Stimulated activated CD4-positive, alpha-beta T cell treated with anti-CD3 and anti-CD28 coated beads, TNF-alpha, amount 100 ng/mL, for 1 hour (primary cell): Measurements from ENCODE around the gene HMCN1.
"Not testable (repeated sequence)": the region's sequence is repeated elsewhere in the genome, so short reads cannot be mapped to it uniquely, and the experiment has no call there.

Experiments
- DNase-seq, 3 donors: peaks; one replicate each; pipeline ENCODE4 v3.0.0-alpha.2; 2020; ENCODE audit warnings: low read depth in 3 of 3, low spot score in 1 of 3

HMCN1 gene

DNA sequence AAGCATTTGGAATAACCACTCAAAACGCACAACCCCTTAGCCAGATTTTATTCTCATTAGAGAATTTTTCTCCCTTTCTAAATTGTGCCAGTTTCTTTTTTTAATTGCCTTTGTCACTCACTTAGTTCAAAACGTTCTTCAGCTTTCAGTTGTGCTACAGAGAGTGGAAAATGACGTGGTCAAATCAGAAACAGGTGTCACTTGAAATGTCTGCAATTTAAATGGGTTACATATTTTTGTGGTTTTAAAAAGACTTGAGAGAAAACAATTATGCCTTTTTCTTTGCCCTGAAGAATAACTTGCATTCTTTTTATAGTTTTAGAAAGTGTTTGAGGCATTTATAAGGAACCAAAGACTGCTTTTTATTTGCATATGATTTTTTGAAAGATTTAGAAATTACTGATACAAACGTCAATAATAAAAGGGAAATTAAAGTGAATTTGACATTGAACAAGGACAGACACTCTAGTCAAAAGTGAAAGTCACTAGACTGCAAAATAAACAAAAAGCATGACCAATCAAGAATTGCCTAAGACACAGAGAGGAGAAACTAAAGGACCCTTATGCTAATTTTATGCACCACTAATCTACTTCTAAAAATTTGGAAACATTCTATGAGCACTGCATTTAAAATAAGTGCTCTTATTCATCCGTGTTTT is 449.9 kb downstream of the HMCN1 start:
- no peak for DNase-seq

DNA sequence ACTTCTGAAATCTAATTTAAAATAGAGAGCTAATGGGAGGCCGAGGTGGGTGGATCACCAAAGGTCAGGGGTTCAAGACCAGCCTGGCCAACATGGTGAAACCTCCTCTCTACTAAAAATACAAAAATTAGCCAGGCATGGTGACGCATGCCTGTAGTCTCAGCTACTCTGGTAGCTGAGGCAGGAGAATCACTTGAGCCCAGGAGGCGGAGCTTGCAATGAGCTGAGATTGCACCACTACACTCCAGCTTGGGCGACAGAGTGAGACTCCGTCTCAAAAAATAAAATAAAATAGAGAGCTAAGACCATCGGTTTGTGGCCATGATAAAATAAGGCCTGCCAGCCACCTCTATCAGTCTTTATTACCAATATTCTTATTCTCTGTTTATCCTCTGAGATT is 452.1 kb downstream of the HMCN1 start:
- DNase-seq = not testable (repeated sequence)

DNA sequence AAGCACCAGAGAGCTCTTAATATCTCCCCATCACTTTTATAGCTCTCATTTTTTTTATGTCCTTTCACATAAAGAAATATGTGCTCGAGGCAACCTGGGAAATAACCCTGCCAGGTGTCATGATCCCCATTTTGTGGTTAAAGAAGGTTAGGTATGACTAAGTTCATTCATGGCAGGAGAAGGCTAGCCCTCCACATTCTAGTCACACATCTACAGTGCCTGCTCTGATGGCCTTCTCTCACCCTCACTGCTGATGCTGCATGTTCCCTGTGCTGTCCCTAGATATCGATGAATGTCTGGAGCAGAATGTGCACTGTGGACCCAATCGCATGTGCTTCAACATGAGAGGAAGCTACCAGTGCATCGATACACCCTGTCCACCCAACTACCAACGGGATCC is 453.4 kb downstream of the HMCN1 start:
- DNase-seq = no peak

DNA sequence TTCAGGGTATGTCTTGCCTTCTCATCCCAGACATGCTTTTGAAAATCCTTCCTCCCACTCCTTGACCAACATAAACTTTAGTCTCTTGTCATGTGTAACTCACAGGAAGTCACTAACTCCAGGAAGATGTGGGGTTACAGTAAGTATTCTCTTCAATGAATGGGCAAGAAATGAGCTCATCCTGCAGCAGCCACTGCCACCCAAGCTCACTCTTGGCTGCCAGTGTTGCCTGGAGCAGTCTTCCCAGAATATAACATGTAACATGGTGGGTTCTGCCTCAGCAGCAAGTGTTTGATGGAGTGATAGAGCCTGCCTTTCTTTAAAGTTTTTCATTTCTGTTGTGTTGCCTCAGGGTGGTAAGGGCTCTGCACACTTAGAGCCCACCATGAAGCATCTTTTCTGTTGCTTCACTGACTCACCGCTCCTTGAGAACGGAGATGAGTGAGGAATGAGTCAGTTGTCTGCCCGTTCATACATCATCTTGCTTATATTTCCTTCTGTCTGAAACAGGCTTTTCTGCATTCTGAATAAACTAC is 453.9 kb downstream of the HMCN1 start:
- DNase-seq = no peak

DNA sequence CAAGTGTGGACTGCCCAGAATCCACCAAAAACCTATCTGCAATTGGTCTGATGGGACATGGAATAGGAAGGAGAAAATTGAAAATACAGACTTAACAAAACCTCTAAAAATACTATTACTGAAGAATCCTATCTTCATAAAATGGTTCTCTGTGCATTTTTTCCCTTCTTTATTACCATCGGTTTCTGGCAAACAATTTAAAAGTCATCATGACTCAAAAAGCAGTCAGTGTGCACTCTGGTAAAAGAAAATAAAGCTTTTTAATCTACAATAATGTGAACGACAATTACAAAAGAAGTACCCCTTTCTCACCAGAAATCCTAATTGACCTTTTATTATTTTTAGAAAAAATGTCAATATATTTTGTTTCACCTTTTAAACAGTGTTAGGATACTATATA is 454.5 kb downstream of the HMCN1 start:
- no peak for DNase-seq

DNA sequence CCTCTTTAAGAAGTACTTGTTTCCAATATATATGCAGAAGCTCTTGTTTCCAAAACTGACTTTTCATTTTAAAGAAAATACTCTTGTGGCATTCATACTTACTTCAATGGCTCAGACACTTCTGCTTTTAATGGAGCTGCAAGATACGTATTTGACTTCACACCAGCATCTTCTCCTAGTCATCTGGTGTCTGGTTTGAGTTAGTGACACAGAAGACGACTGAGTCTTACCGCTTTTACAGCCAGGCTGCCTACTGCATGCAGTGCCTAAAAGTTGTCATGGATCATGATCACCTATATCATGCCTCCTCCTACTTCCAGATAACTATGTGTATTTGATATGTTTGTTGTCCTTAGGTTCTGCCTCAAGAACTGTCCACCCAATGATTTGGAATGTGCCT is 455.0 kb downstream of the HMCN1 start:
- no peak for DNase-seq

DNA sequence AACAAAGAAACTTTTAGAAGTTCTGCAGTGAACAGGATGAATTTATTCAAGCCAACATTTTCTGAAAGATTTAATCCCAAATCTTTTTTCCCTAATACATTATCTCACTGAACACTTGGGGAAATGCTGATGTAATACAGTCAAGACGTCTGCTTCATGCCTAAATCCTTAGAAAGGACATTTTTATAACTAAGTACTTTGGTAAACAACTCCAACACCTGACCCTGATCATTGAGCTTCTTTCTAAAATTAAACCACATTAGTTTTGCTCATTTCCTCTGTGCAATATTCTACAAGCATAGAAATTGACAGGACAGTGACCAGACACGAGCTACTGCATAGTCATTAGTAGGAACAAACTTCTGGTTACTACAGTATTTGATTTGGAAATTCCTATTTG is 457.3 kb downstream of the HMCN1 start:
- no peak for DNase-seq

DNA sequence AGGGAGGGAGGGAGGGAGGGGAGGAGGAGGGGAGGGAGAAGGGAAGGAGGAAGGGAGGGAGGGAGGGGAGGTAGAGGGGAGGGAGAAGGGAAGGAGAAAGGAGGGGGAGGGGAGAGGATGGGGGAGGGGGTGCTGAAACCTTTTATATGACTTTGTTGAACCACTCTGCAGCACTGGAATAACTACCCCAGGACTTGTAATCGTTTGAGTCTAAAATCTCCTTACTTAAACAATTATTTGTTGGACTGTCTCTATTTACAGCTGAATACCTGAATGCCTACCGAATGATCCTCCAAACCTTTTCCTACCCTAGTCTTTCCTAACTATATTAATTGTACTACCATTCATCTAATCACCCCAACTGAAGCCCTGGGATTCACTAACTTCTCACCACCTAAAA is 459.0 kb downstream of the HMCN1 start:
- DNase-seq = no peak

DNA sequence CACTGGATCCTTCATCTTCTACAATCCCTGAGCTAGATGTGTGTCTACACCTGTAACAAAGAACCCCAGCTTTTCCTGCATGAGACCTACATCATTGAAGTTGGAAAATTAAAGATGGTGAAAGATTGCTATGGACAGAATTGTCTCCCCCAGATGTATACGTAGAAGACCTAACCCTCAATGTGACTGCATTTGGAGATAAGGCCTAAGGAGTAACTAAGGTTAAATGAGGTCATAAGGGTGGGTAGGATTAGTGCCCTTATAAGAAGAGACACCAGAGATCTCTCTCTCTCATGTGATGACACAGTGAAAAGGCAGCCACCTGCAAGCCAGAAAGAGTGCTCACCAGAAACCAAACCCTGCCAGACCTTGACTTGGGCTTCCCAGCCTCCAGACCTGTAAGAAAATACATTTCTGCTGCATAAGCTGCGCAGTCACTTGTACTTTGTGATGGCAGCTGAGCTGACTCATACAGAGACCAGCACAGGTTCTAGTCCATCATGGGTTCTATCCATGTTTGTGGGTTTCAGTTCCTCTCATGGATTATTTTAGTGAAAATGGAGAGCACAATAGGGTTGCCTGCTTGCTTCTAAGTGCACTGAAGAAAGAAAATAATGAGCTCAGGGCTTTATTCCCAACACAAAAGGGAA is 460.0 kb downstream of the HMCN1 start:
- DNase-seq = no peak

DNA sequence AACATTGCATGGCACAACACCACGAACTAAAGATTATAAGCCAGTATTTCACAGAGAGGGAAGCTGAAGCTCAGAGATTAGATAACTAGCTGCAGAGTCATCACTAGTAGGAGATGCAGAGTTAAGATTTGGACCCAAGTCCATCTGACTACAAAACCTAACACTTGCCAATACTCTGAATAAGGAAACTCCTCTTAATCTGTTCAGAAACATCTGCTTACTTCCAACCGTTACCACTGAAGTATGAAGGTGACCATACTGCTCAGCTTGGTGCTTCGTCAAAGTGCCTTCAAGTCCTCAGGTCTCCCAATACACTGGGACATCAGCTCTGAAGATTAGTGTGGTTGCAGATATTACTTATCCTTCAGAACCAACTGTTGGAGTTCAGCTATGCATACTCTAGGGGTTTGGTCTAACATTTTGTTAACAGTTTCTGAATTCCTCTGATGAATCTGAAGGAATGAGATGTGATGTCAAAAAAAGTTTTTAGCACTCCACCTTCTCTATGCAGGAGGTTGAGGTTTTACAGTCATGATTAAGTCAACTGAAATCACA is 461.3 kb downstream of the HMCN1 start:
- no peak for DNase-seq

DNA sequence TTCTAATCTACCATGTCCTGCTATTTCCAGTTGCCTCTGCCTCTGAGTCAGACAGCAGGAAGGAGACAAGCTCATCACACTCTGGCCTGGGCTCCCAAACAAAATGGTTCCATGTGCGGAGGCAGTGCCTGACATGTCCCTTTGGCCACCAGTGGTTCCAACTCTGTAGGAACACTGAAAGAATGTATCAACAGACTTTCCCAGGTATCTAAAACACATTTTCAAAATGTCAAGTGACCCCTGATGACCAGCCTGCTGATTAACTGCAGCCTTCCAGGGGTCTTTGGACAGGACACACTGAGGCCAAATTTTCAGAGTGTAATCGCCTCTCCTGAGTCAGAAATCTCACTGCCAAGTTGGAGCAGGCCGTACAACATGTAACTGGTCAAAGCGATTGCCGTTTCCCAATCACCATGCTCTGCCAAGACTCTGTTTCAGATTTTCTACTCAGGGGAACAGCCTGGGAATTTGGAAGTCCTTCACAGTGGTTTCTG is 468.1 kb downstream of the HMCN1 start:
- DNase-seq = no peak

DNA sequence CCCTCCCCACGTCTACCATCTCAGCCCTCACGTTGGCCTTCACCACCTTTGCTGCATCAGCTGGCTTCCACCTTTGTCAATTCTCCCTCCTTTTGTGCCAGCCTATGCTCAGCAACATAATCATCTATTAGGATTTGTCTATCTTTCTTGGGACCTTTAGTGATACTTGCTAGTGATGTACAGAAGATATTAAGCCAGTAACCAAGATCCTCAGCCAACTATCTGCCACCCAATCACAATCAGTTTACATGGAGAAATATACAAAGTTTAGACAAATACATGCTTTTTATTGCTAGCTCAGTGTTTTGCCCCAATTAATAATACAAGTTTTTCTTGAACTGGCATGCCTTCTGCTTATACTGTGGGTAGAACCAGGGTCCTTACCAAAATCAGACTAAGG is 468.6 kb downstream of the HMCN1 start:
- DNase-seq = no peak

DNA sequence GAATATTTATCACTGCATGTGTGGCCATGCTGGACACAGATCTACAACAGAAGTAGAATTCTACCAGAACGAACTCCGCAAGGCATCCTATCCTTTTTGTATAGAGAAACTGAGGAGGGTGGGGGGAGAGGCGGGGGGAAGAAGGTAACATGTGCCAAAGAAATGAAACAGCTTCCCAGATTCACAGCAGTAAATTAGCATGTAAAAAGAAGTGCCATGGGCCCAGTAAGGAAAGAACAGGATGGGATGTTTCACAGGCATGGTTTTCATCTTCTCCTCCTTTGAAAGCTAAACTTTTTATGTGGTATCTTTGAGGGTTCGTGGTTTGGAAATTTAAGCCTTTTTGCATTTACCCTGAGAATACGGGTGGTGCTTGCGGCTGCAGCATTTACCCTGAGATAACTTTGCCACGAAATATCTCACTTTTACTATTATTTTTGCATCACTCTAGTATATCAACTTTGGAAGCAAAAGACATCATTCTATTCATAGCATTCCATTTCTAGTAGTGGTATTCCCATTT is 471.9 kb downstream of the HMCN1 start:
- DNase-seq = no peak

DNA sequence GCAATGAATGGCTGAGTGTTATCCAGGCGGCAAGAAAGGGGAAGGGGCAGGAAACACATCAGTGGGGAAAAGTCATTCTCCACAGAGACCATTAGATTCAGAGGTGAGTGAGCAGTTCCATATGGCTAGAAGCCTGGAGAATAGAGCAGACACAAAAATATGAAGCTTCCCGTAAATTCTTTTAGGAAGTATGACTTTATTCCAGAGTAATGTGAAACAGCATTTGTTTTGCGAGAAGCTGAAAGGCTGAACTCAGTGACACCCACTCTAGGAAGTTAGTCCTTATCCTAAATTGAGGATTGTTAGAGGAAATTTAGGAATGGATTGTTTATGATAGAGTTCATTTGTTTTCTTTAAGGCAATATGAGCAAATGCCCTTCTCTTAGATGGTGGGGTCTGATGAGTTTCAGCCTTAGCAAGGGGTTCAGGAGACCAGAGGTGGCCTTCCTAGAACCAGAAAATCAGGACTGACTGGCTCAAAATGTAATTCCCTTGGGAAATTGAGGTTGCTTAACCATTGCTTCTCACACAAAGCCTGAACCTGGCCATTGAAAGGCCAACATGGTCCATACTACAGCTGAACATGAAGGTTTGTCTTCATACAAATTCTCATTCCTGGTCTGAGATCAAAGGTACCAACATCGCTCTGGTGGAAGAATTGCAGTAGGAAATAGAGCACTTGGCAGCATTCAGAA is 473.3 kb downstream of the HMCN1 start:
- DNase-seq = no peak

DNA sequence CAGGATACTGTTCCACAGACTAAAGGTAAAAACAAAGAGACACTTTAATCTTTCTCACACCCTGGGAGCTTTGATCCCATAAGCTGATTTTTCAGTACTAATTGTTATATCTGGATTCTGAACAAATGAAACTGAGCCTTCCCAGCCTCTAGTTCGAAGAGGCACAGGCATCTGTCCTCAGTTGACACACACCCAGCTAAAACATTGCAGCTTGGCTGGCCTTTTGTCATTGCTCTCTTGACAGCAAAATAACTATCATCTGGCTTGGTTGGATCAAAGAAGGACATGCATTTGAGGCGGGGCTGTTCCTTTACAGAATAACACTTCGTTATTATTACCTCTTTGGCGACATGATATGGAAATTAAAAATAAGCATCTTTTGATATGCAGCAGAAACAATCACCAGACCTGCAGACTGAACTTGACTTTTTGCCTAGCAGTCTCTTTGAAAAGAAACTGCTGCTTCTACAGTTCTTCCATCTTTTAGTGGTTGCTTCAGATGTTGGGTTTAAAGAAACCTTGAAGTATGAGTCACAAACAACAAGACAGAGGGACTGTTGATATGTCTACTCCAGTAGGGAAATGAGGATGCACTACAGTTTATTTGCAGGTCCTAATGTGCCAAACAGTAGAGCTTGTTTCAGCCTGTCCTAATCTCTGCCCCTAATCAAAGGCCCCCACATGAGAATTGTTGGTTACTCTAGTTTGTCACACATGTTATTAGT is 474.4 kb downstream of the HMCN1 start:
- no peak for DNase-seq

DNA sequence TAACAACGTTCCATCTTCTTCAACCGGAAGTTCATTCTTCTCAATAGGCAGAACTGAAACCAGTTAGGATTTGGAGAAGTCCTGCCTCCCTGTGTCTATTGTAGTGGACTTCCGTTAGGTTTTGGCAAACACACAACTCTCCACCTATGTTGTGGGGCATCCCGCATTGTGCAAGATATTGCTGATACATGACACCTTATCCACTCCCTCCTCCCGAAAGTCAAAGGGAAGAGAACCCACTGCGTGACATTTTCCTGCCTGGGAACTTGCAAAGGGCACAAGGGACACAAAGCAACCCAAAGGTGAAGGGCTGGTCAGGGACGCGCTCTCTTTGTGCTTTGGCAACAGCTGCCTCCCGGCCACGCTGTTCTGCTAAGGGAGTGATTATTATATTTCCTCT is 476.1 kb downstream of the HMCN1 start:
- DNase-seq = no peak

DNA sequence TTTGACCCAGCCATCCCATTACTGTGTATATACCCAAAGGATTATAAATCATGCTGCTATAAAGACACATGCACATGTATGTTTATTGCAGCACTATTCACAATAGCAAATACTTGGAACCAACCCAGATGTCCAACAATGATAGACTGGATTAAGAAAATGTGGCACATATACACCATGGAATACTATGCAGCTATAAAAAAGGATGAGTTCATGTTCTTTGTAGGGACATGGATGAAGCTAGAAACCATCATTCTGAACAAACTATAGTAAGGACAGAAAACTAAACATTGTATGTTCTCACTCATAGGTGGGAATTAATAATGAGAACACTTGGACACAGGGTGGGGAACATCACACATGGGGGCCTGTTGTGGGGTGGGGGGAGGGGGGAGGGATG is 477.4 kb downstream of the HMCN1 start:
- DNase-seq = not testable (repeated sequence)

DNA sequence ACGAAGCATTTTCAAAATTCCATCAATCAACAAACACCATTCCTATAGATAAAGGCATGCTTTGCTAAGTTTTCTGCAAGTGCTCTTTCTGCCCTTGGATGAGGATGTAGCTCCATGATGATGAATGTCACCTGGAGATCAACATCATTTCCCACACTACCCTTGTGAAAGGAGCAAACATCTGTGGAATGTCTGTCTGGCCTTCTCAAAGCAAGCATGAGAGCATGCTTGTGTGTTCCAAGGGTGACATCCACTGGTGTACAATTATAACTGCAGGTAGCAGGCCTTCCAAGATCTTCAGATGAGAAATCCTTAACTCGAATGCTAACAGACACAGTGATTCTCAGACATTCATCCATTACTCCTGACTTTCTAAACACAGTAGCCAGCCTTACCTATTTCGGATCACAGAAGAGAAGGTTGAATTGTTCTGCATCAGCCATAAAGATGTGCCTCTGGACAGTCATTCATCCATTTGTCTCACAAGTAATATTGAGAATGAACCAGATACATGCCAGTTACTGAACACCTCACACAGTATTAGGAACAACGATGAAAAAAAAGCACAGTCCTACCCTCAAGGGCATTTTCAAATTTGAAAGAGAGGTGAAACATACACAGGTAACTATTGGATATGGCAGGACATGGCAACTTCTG is 478.5 kb downstream of the HMCN1 start:
- no peak for DNase-seq

DNA sequence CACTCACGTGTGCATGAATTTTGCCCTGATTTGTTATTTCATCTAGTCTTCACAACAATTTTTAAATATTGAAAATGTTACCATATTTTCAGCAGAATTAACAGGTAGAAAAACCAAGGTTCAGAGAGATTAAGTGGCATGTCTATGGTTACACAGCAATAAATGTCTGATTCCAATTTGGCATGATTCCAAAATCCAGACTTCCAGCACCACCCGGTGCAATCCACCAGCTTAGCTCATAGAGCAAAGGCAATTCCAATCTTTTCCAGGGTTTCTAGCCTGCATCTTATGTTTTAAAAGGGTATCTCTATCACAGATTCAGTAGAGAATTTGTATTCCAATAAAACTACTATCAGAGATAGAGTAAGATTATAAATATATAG is 479.0 kb downstream of the HMCN1 start:
- DNase-seq = no peak

DNA sequence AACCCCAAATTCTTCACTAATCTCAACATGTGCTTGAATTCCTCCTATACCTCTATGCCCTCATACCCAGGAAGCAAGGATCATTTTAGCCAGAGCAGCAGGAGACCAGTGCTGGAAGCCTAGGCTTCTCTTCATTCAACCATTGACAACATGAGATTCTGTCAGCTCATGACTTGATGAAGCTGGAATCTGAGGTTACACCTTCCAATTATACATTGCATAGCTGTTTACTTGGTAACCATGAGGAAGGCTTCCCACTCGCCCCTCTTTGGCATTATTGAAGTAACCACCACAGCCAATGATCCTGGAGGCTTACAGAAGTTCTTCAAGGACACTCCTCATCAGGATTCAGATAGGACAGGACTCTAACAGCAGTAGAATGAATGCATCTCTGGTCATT is 480.6 kb downstream of the HMCN1 start:
- DNase-seq = no peak
